Skin of body (tissue), 2 donors: ENCODE data around the gene XRRA1. TPM values are rescaled to one million over a fixed set of nuclear protein-coding genes. Genes with fewer than 3 reads are reported as not detected.

Experiments used
- DNase-seq: peaks from one replicate; lab custom pipeline; 2025; lab: John Stamatoyannopoulos, UW
- total RNA-seq: library from RNA; depleted of rRNA; stranded (reverse); fragments of >200 nt; gene quantifications from one replicate; pipeline ENCODE4 v1.2.3, GENCODE V29; 2014

The XRRA1 gene
- total RNA-seq, 1 donor from 2014 or later, result 8.0 TPM

- DNase-seq, result no peak
Measured at GRCh38 chr11:74950374-74950969, 1.6 kb upstream of the XRRA1 start.

- no peak for DNase-seq
Measured at GRCh38 chr11:74949753-74950137, 854 bp upstream of the XRRA1 start.

GRCh38 chr11:74948546-74948897 is 369 bp downstream of the XRRA1 start:
- DNase-seq, result no peak

GRCh38 chr11:74942073-74942759 is 6.7 kb downstream of the XRRA1 start:
- DNase-seq, result no peak

GRCh38 chr11:74941492-74941891 is 7.4 kb downstream of the XRRA1 start:
- DNase-seq, result no peak

GRCh38 chr11:74937696-74938475 is 11.0 kb downstream of the XRRA1 start:
- no peak for DNase-seq

GRCh38 chr11:74936976-74937375 is 11.9 kb downstream of the XRRA1 start:
- DNase-seq, result no peak

- DNase-seq, result no peak
Measured at GRCh38 chr11:74936087-74936486, 12.8 kb downstream of the XRRA1 start.

GRCh38 chr11:74935285-74935684 is 13.6 kb downstream of the XRRA1 start:
- no peak for DNase-seq

GRCh38 chr11:74933765-74934164 is 15.1 kb downstream of the XRRA1 start:
- no peak for DNase-seq

- no peak for DNase-seq
Measured at GRCh38 chr11:74932797-74933196, 16.1 kb downstream of the XRRA1 start.

GRCh38 chr11:74932169-74932568 is 16.7 kb downstream of the XRRA1 start:
- DNase-seq, result no peak

GRCh38 chr11:74929431-74930363 is 19.2 kb downstream of the XRRA1 start:
- DNase-seq, result peak; percentile 70

- DNase-seq, result no peak
Measured at GRCh38 chr11:74927496-74927895, 21.4 kb downstream of the XRRA1 start.

GRCh38 chr11:74926304-74927030 is 22.4 kb downstream of the XRRA1 start:
- no peak for DNase-seq

GRCh38 chr11:74925281-74925680 is 23.6 kb downstream of the XRRA1 start:
- DNase-seq, result no peak

- no peak for DNase-seq
Measured at GRCh38 chr11:74923125-74923524, 25.8 kb downstream of the XRRA1 start.

- no peak for DNase-seq
Measured at GRCh38 chr11:74909812-74910211, 39.1 kb downstream of the XRRA1 start.

GRCh38 chr11:74909385-74909784 is 39.5 kb downstream of the XRRA1 start:
- DNase-seq, result no peak

- DNase-seq, result no peak
Measured at GRCh38 chr11:74905326-74905725, 43.6 kb downstream of the XRRA1 start.

- DNase-seq, result no peak
Measured at GRCh38 chr11:74902342-74902741, 46.5 kb downstream of the XRRA1 start.
